GM18951 (cell line): ENCODE results near the gene POU2AF1.

Experiments used
- POLR2A ChIP-seq: IDR thresholded peaks from 4 replicates; pipeline ENCODE4 v1.6.1; 2011; ENCODE audit warnings: mild to moderate bottlenecking; ENCODE audit not compliant: insufficient read length, insufficient read depth; ENCODE audit errors: extremely low read depth
- in situ Hi-C: fragments of 300-500 bp; cut with MboI; formaldehyde crosslinking; loops from one replicate; pipeline ENCODE4 v1.12.0; 2022; ENCODE audit warnings: low sequenced_read_pairs, mixed read lengths, inconsistent platforms; ENCODE audit not compliant: unreplicated experiment

The POU2AF1 gene

DNA sequence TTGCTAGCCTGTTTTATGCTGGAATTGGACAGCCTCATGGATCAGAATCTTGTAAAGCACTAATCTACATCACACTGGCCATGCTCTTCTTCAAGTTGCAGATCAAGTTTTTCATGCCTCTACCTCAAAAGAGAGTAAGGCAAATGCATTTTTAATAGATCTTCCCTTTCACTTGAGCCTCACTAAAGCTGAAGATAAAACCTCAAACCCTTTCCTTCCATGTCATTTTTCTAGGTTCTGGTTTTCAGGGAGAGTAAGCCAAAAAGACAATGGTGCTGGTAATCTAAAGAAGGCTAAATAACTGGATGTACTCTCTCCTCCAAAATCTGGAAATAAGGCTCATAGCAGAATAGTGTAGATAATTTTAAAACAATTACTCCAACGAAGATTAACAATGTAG lies 28.3 kb downstream of the POU2AF1 start:
- no peak for TF ChIP-seq POLR2A
- in situ Hi-C loops: no loop called here

DNA sequence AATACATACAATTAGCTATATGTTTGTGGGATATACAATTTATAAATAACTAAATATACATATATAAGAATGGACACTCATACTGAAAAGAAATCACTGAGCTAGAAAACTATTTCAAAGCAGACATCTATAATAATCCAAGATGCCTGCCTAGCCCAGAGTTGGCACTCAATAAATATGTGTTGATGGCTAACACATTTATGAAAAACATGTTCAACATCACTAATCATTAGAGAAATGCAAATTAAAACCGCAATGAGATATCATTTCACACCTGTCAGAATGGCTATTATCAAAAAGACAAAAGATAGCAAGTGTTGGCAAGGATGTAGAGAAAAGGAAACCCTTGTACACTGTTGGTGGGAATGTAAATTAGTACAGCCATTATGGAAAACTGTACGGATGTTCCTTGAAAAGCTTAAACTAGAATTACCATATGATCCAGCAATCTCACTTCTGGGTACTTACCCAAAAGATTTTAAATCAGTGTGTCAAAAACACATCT lies 29.8 kb downstream of the POU2AF1 start:
- in situ Hi-C loops: no loop called here
- TF ChIP-seq POLR2A: no peak

DNA sequence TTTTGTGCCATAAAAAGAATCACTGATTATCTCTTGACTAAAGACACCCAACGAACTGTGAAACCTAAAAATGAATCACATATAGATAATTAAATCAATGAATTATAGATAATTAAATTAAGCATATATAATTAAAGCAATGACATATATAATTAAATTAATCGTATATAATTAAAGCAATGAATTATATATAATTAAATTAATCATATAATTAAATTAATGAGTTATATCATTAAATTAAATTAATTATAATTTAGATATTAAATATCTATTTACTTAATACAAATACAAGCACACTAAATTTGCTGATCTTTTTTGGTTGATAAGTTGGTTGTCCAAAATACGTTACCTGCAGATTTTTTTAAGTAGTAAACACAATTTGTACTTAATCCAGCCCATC lies 30.9 kb downstream of the POU2AF1 start:
- TF ChIP-seq POLR2A: no peak
- in situ Hi-C loops: no loop called here

DNA sequence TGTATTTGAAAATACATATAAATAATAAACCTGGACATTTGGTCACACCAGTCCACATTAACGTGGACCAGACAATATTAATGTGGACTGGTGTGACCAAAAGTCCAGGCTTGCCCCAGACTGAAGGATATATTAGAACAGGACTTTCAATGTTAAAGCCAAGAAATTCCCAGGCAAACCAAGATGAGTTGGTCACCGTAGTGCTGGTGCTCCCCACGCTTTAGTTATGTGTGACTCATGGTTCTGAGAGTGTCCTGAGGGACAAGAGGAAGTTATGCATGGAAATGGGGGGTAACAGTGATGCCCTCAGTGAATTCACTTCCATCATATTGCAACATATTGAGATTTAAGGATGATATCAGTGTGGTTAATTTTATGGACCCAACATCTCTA lies 31.4 kb downstream of the POU2AF1 start:
- in situ Hi-C loops: no loop called here
- TF ChIP-seq POLR2A: no peak

DNA sequence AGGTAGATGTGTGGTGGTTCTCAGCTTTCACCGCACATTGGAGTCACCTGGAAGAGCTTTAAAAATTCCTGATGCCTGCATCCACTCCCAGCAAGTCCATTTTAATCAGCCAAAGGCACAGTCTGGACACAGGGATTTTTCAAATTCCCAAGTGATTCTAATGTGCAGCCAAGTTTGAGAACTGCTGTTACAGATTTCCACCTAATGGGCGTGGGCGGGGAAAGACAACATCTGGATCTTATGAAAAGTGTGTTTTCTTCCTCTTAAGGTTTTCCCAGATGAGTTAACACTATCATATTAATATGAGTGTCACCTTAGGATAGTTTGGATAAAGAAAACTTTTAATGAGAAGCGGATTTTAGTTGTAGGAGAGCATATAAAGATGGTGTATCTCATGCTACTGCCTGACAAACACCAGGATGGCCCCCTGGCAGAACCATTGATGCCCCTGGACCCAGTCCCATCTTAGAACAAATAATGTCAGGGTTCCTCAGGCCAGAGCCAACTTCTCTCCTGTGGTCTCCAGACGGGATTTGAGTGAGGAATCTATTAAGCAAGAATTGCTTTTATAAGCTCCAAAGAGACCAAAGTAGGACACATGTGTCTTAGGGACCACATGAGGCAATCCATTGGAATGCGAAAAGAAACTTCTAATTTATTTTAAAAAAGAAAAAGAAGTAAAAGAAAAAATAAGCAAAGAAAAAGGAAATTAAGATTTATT lies 31.9 kb downstream of the POU2AF1 start:
- in situ Hi-C loops: no loop called here
- peak; percentile 28 for TF ChIP-seq POLR2A

- TF ChIP-seq POLR2A: no peak
- in situ Hi-C loops: no loop called here
These were observed 35.0 kb downstream of the POU2AF1 start for GRCh38 chr11:111344032-111344431.

- no peak for TF ChIP-seq POLR2A
- in situ Hi-C loops: no loop called here
These were observed 36.7 kb downstream of the POU2AF1 start for GRCh38 chr11:111342329-111342728.

- in situ Hi-C loops: no loop called here
- TF ChIP-seq POLR2A: no peak
These were observed 39.2 kb downstream of the POU2AF1 start for GRCh38 chr11:111339758-111340388.

DNA sequence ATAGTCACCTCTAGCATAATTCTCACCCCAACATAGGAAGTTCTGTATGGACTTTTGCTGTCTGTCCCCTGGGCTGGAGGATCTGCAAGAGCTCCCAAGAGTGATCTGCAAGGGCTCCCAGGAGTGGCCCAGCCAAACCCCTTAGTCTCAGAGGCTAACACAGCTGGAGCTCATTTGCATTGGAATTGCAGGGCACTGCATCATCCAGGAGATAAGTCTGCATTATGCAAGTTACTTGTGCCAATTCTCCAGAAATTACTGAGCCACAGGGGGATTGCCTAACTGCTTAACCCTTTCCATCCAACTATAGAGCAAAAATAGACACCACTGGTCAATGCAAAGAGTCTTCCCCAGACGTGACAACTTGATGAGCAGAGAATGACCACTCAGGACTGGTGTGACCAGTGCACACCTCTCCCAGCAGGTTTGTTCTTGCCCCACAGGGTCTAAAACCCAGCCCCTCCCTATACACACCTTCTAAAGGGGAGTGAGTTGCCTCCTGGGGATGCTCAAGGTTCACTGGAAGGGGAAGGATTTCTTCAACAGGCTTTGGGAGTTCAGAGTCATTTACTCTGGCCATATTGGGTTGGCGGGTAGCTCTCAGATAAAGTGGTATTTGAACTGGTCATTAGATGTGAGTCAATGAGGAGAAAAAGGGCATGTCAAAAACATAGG lies 42.4 kb downstream of the POU2AF1 start:
- no peak for TF ChIP-seq POLR2A
- in situ Hi-C loops: no loop called here

GRCh38 chr11:111336062-111336461 lies 43.0 kb downstream of the POU2AF1 start:
- no peak for TF ChIP-seq POLR2A
- in situ Hi-C loops: no loop called here

- TF ChIP-seq POLR2A: no peak
- in situ Hi-C loops: no loop called here
These were observed 43.5 kb downstream of the POU2AF1 start for GRCh38 chr11:111335549-111335948.

GRCh38 chr11:111334532-111335502 lies 44.3 kb downstream of the POU2AF1 start:
- in situ Hi-C loops: no loop called here
- no peak for TF ChIP-seq POLR2A
